Fibroblast of mammary gland (primary cell): ENCODE results near the gene FRMPD2.
"Not testable (repeated sequence)": the region's sequence is repeated elsewhere in the genome, so short reads cannot be mapped to it uniquely, and the experiment has no call there.

Experiments used
- DNase-seq: peaks from one replicate; pipeline ENCODE4 v3.0.0-alpha.2; 2010; ENCODE audit warnings: low read depth
- H3K4me3 ChIP-seq: 2 replicates; pipeline ENCODE4 v1.5.1; 2011; ENCODE audit warnings: low read depth, mild to moderate bottlenecking, low read length, moderate library complexity; ENCODE audit not compliant: control insufficient read depth
- CTCF ChIP-seq: conservative IDR thresholded peaks from 2 replicates; pipeline ENCODE4 v1.5.1; 2011; ENCODE audit warnings: low read depth, low read length, inconsistent platforms; ENCODE audit not compliant: control insufficient read depth, insufficient read depth

Gene FRMPD2

GRCh38 chr10:48192881-48193450 lies 81.5 kb downstream of the FRMPD2 start:
- H3K4me3 ChIP-seq, result no peak overlapping the region
- no peak for TF ChIP-seq CTCF
- no peak for DNase-seq

- TF ChIP-seq CTCF, result no peak
- no peak for DNase-seq
- H3K4me3 ChIP-seq, result no peak overlapping the region
Measured at GRCh38 chr10:48187713-48188485, 86.6 kb downstream of the FRMPD2 start.

GRCh38 chr10:48187126-48187525 lies 87.4 kb downstream of the FRMPD2 start:
- no peak overlapping the region for H3K4me3 ChIP-seq
- TF ChIP-seq CTCF, result no peak
- DNase-seq, result no peak

- H3K4me3 ChIP-seq, DNase-seq: not testable (repeated sequence)
Measured at GRCh38 chr10:48186264-48186804, 88.2 kb downstream of the FRMPD2 start.

GRCh38 chr10:48184224-48184623 lies 90.3 kb downstream of the FRMPD2 start:
- no peak for DNase-seq
- no peak for TF ChIP-seq CTCF
- H3K4me3 ChIP-seq, result no peak overlapping the region

GRCh38 chr10:48172715-48173114 lies 101.8 kb downstream of the FRMPD2 start:
- not testable (repeated sequence) for H3K4me3 ChIP-seq, DNase-seq

GRCh38 chr10:48160670-48161069 lies 113.8 kb downstream of the FRMPD2 start:
- not testable (repeated sequence) for H3K4me3 ChIP-seq, DNase-seq

- DNase-seq, H3K4me3 ChIP-seq: not testable (repeated sequence)
Measured at GRCh38 chr10:48160163-48160562, 114.3 kb downstream of the FRMPD2 start.

GRCh38 chr10:48154211-48155140 lies 120.0 kb downstream of the FRMPD2 start:
- not testable (repeated sequence) for DNase-seq, H3K4me3 ChIP-seq

GRCh38 chr10:48147643-48148042 lies 126.9 kb downstream of the FRMPD2 start:
- not testable (repeated sequence) for DNase-seq

GRCh38 chr10:48143721-48144642 lies 130.5 kb downstream of the FRMPD2 start:
- not testable (repeated sequence) for H3K4me3 ChIP-seq, DNase-seq

More at GRCh38 chr10:48147643-48148042, 126.9 kb downstream of the FRMPD2 start:
- not testable (repeated sequence) for H3K4me3 ChIP-seq

- H3K4me3 ChIP-seq, result not testable (repeated sequence)
Measured at GRCh38 chr10:48140949-48141348, 133.5 kb downstream of the FRMPD2 start.

More at GRCh38 chr10:48140949-48141348, 133.5 kb downstream of the FRMPD2 start:
- DNase-seq, result not testable (repeated sequence)
